HUDEP-2 (cell line): Measurements from ENCODE around the gene CEP112.

Source experiments
- DNase-seq, 76 experiments: peaks; one replicate each; lab custom pipeline; 2025; ENCODE audit not compliant: unreplicated experiment in 76 of 76; lab: John Stamatoyannopoulos, UW

Gene CEP112

DNA sequence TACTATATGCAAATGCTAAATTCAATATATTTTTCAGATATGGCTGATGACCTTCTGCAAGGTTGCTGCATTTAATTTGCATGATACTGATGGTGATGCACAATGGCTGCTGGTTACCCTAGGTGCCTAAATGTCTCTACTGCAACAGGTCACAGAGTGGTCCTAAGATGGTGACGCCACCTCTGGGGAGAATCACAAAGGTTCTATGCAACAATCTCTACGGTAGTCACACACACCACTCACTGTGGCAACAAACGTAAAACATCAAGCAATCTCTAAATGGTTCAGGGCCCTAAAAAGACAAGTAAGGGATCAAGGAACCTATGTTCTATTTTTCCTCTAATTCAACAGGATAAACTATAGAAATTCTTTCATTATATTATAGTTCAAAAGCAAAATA, 293.3 kb downstream of the CEP112 start:
- DNase-seq, result no peak

DNA sequence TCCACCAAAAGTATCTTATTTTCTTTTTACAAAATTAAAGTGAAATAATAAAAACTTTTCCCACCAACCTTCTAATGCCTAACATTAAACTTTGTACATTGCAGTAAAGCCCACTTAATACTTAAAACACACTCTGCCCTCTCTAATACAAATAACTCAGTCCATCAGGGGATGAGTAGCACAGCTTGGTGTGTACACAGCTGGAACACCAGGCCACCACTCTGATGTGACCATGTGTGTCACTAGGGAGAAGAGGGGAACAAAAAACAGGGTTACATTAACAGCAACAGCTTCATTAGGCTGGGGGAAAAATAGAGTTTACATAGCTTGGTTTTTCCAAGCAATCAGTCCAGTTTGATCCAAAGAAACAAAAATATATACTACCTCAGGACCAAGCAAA, 295.0 kb downstream of the CEP112 start:
- no peak for DNase-seq

DNA sequence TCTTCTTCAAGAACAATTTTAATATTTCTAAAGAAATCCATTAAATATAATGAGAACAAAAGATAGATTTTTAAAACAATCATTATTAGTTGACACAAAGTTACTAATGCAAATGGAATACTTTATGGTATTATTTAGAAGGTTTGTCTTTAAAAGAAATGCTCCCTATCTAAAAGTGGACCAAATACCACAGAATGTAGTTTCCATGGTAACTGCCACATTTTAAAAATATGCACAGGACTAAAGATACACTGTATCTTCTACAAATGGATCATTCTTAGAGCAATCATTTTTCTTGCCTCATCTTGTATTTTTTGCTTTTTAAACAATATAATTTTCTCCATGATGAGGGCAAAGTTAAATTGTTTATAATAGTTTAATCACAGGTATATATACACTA, 296.0 kb downstream of the CEP112 start:
- no peak for DNase-seq

- no peak for DNase-seq
These were observed 298.1 kb downstream of the CEP112 start for GRCh38 chr17:65893692-65894279.

DNA sequence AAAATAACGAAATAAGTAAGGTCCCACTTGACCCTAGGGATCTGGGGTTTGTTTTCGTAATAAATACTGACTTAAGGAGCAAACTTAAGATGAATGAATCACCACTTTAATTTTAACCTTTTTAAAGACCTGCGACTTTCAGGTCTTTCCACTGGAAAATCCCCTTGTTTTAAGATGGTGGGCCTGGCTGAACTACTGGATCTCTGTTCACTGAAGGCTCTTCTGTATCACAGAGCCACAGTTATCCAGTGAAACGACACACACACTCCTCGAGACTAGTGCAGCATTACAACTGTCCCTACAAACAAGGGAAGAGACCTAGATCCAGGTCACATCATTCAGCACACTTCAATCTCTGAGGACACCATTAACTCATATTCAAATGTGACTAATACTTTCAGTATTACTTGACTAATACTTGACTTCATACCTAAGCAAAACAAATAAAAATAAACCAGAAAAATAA, 299.0 kb downstream of the CEP112 start:
- no peak for DNase-seq

DNA sequence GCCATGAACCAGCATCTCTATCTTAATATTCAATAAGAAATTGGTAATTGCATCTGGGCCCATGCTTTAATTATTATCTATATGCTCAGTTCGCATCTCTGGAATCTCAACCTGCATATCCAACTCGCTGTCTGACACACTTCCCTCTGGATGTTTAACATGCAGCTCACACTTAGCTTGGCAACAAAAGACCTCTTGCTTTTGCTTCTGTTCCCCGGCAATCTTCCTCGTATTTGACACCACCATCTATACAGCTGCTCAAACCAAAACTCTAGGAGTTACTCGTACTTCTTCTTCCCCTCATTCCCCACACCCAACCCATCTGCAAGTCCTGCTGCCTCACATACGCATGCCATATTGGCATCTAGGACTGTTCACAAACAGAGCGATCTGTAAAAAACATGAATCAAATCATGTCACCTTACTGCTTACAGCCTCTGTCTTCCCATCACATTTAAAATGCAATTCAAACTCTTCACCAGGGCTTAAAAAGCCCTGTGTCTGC, 300.6 kb downstream of the CEP112 start:
- no peak for DNase-seq

GRCh38 chr17:65888649-65889048, 303.3 kb downstream of the CEP112 start:
- no peak for DNase-seq

GRCh38 chr17:65886315-65887245, 305.4 kb downstream of the CEP112 start:
- DNase-seq, result no peak

DNA sequence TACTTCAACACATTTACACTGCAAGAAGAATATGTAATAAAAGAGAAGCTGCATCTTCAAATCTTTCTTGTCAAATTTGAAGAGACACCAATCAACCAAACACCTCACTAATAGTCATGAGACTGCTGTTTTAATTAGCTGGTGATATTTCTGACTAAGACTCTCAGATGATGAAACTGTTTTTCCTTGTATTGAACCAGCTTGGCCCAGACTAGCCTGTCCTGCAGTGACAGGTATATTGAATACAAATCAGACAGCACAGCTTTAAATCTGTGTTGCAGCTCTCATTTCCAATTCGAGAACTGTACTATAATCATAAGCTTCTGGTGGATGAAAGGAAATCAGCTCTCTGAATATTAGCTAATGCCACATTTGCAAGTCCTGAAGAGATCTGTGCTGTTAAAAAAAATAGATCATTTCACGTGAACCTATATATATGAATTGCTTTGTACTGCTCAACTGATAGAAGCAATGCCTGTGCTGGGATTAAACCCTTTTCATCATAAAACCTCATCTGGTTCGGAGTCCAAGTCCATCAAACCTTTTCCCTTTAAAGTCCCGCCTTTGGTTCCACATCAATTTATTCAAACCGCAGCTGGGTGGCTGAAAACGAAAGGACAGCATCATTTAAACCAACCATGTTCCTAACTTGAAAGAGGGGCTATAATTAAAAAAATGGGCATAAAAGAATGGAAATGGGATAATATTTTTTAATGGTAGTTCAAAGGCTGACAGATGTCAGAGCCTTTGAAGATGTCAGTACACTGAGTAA, 306.2 kb downstream of the CEP112 start:
- no peak for DNase-seq

DNA sequence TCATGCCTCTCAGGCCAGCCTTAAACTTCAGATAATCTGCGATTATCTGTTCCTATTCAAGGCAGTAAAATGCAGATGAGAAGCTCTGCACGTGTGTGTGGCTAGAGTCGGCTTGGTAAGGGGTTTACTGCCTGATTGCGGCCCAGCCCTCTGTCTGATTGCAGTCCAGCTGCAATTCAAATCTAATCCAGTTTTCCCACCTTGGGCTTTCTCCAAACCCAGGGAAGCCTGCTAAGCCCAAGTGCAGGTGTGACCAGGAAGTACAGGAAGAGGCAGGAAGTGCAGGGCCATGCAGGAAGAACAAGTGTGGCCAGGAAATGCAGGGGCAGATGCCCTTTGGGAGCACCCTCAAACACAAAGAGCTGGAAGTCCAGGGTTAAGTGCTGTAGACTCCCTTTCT, 314.9 kb downstream of the CEP112 start:
- DNase-seq, result no peak

GRCh38 chr17:65868881-65869280, 323.1 kb downstream of the CEP112 start:
- no peak for DNase-seq

DNA sequence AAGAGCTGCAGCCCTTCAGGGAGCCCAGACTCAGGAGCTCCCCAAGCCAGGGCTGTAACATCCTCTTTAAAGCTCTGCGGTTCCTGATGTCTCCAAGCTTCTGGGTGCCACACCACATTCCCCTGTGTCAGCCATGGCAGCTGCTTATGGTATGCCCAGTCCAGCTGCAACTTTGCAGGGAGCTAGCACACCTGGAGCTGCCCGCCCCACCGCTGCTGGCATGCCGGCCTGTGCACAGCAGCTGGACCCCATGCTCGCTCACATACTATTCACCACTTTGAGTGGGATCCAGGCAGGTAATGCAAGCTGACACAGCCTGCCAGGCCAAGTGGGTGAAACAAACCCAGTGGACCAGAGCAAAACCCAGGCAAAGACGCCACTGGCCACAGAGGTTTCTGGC, 324.9 kb downstream of the CEP112 start:
- no peak for DNase-seq

GRCh38 chr17:65865715-65866425, 326.1 kb downstream of the CEP112 start:
- DNase-seq, result no peak

- DNase-seq, result no peak
These were observed 327.5 kb downstream of the CEP112 start for GRCh38 chr17:65864394-65864793.

DNA sequence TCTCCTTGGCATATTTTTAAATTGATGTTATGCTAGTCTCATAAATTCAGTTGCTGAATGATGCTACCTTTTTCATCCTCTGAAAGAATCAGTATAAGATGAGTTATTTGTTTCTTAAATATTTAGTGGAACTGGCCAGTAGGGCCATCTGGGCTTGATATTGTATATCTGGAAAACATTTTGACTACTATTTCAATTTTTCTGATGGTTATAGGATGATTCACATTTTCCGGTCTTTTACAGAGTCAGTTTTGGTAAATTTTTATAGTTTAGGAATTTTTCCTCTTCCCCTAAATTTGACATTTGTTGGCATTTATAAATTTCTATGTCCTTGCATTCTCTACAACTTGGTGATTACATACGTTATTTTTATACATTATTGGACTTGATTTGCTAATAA, 334.2 kb downstream of the CEP112 start:
- DNase-seq, result no peak

GRCh38 chr17:65856865-65857264, 335.1 kb downstream of the CEP112 start:
- DNase-seq, result no peak

DNA sequence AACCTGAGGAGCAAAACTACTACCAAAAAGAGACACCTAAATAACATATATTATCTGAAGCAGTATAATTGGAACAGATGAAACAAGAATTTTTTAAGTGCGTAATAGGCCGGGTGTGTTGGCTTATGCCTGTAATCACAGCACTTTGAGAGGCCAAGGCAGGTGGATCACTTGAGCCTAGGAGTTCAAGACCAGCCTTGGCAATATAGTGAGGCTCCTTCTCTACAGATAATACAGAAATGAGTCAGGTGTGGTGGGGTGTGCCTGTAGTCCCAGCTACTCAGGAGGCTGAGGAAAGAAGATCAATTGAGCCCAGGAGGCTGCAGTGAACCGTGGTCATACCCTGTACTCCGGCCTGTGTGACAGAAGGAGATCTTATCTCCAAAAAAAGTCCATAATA, 336.3 kb downstream of the CEP112 start:
- no peak for DNase-seq

DNA sequence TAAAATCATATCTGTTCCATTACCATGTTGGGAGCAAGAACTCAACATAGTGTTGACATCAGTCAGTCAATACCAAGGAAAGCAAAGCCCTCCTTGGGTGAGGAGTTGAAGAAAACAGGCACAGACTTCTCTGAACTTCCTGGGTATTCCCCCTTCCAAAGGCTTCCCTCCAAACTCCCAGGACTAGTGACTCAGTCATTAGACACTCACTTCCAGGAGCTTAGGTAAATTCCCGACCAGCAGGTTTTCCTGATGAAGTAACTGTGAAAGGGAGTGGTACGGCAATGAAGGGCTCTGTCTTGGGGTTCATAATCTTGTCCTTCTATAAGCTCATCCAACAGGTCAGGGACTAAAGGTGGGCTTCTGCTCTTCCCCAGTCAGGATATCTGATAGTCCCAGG, 336.7 kb downstream of the CEP112 start:
- no peak for DNase-seq

DNA sequence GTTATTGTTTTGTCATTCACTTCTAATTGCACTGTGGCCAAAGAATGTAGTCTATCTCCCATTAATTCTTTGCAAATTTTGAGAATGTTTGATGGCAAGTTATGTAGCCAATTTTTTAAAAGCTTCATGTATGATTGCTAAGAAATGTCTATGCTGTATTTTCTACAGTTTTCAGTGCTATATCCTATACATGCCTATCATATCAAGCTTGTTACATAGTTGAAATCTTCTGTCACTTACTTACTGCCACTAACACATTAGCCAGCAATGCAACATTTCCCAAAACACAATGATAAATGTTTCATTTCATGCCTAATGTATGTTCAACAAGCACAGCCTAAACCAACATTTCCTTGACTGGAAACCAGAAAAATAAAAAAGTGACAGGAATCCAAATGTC, 338.1 kb downstream of the CEP112 start:
- no peak for DNase-seq

DNA sequence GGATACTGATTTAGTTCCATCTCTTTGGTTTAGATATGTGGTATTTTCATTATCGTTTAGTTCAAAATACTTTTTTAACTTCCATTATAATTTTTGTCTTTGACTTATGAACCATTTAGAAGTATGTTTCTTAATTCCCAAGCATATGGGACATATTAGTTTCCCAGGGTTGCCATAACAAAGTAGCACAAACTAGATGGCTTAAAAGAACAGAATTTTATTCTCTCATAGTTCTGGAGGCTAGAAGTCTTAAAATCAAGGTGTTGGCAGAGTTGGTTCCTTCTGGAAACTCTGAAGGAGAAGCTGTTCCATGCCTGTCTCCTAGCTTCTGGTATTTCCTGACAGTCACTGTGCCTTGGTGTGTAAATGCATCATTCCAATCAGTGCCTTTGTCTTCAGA, 339.0 kb downstream of the CEP112 start:
- DNase-seq, result no peak
